Stimulated activated memory B cell treated with anti-CD40 and anti-IgM and Interleukin-4, amounts not matched to agents 10 μg/mL and 1 μg/mL and 100 μg/mL, for 72 hours (primary cell): ENCODE results near the gene BGN.

ENCODE experiments used
- ATAC-seq: fragments of 150-1000 bp; cut with Tn5 transposase; 2 replicates; pipeline ENCODE4 v1.10.0; 2021
- H3K27ac Mint-ChIP-seq: one replicate; pipeline ENCODE4 v1.8.0; 2022; ENCODE audit warnings: mild to moderate bottlenecking, mixed read lengths
- H3K27me3 Mint-ChIP-seq: one replicate; pipeline ENCODE4 v1.8.0; 2022; ENCODE audit warnings: mixed read lengths
- H3K36me3 Mint-ChIP-seq: one replicate; pipeline ENCODE4 v1.8.0; 2022; ENCODE audit warnings: mixed read lengths
- H3K4me1 Mint-ChIP-seq: one replicate; pipeline ENCODE4 v1.8.0; 2022; ENCODE audit warnings: mixed read lengths
- H3K4me3 Mint-ChIP-seq: one replicate; pipeline ENCODE4 v1.8.0; 2022; ENCODE audit warnings: mild to moderate bottlenecking, moderate library complexity, mixed read lengths
- H3K9me3 Mint-ChIP-seq: one replicate; pipeline ENCODE4 v1.8.0; 2022; ENCODE audit warnings: mixed read lengths

The BGN gene

GRCh38 chrX:153494541-153495361 lies at the start of gene BGN:
Gene BGN (plus strand): TSS chrX:153494980. CDS start chrX:153504632, 9,652 bp downstream.
- H3K27me3 Mint-ChIP-seq = peaks cover 26% of the 10 kb centered on the region
- H3K9me3 Mint-ChIP-seq = no peaks in the 10 kb centered on the region
- H3K27ac Mint-ChIP-seq = no peak within 1 kb of the TSS
- H3K36me3 Mint-ChIP-seq = no peaks in the 10 kb centered on the region
- ATAC-seq = no peak
- no peak within 1 kb of the TSS for H3K4me3 Mint-ChIP-seq
- peaks cover 5% of the 10 kb centered on the region for H3K4me1 Mint-ChIP-seq

- Mint-ChIP-seq H3K4me3 (no peak overlapping the region), H3K27me3 (no peaks in the 10 kb centered on the region)
- no peak for ATAC-seq
These were observed 49.5 kb upstream of the BGN start for GRCh38 chrX:153445106-153445855.

GRCh38 chrX:153445856-153446635 lies 48.7 kb upstream of the BGN start, which contains the start of gene TREX2:
Gene TREX2 (minus strand): TSS chrX:153446056. CDS start chrX:153445430, 626 bp downstream.
- ATAC-seq = no peak
- Mint-ChIP-seq H3K27me3 (no peaks in the 10 kb centered on the region), H3K9me3 (no peaks in the 10 kb centered on the region), H3K27ac (no peak within 1 kb of the TSS), H3K36me3 (peaks cover 6% of the 10 kb centered on the region), H3K4me3 (no peak within 1 kb of the TSS), H3K4me1 (no peaks in the 10 kb centered on the region)

More at GRCh38 chrX:153445106-153445855, 49.5 kb upstream of the BGN start:
- H3K36me3 Mint-ChIP-seq = peaks cover 6% of the 10 kb centered on the region
- no peaks in the 10 kb centered on the region for H3K9me3 Mint-ChIP-seq
- no peaks in the 10 kb centered on the region for H3K4me1 Mint-ChIP-seq
- no peak overlapping the region for H3K27ac Mint-ChIP-seq

- Mint-ChIP-seq H3K27ac (no peak overlapping the region), H3K4me3 (no peak overlapping the region), H3K9me3 (no peaks in the 10 kb centered on the region), H3K36me3 (peaks cover 6% of the 10 kb centered on the region), H3K27me3 (no peaks in the 10 kb centered on the region), H3K4me1 (no peaks in the 10 kb centered on the region)
- no peak for ATAC-seq
These were observed 48.2 kb upstream of the BGN start for GRCh38 chrX:153446636-153446936.

GRCh38 chrX:153446950-153447580 lies 47.7 kb upstream of the BGN start:
- no peak overlapping the region for H3K27ac Mint-ChIP-seq
- ATAC-seq = no peak
- peaks cover 6% of the 10 kb centered on the region for H3K36me3 Mint-ChIP-seq
- no peaks in the 10 kb centered on the region for H3K27me3 Mint-ChIP-seq
- H3K9me3 Mint-ChIP-seq = no peaks in the 10 kb centered on the region
- H3K4me1 Mint-ChIP-seq = no peaks in the 10 kb centered on the region
- H3K4me3 Mint-ChIP-seq = no peak overlapping the region

GRCh38 chrX:153447581-153447960 lies 47.2 kb upstream of the BGN start:
- H3K4me1 Mint-ChIP-seq = no peaks in the 10 kb centered on the region
- H3K27ac Mint-ChIP-seq = no peak overlapping the region
- no peak overlapping the region for H3K4me3 Mint-ChIP-seq
- no peaks in the 10 kb centered on the region for H3K27me3 Mint-ChIP-seq
- peaks cover 6% of the 10 kb centered on the region for H3K36me3 Mint-ChIP-seq
- no peak for ATAC-seq
- no peaks in the 10 kb centered on the region for H3K9me3 Mint-ChIP-seq

- H3K36me3 Mint-ChIP-seq = peaks cover 6% of the 10 kb centered on the region
- no peaks in the 10 kb centered on the region for H3K4me1 Mint-ChIP-seq
- no peaks in the 10 kb centered on the region for H3K9me3 Mint-ChIP-seq
- no peak for ATAC-seq
- no peak overlapping the region for H3K27ac Mint-ChIP-seq
- H3K4me3 Mint-ChIP-seq = no peak overlapping the region
- H3K27me3 Mint-ChIP-seq = no peaks in the 10 kb centered on the region
These were observed 46.0 kb upstream of the BGN start for GRCh38 chrX:153448556-153449367.

GRCh38 chrX:153449368-153450113 lies 45.2 kb upstream of the BGN start:
- Mint-ChIP-seq H3K27ac (no peak overlapping the region), H3K4me1 (no peaks in the 10 kb centered on the region), H3K4me3 (no peak overlapping the region), H3K36me3 (peaks cover 6% of the 10 kb centered on the region), H3K9me3 (no peaks in the 10 kb centered on the region), H3K27me3 (no peaks in the 10 kb centered on the region)
- no peak for ATAC-seq

GRCh38 chrX:153450114-153450948 lies 44.4 kb upstream of the BGN start:
- no peak for ATAC-seq
- Mint-ChIP-seq H3K4me1 (no peaks in the 10 kb centered on the region), H3K4me3 (no peak overlapping the region), H3K36me3 (peaks cover 6% of the 10 kb centered on the region), H3K27me3 (no peaks in the 10 kb centered on the region), H3K9me3 (no peaks in the 10 kb centered on the region), H3K27ac (no peak overlapping the region)

GRCh38 chrX:153450949-153451277 lies 43.9 kb upstream of the BGN start:
- ATAC-seq = no peak
- H3K27ac Mint-ChIP-seq = no peak overlapping the region
- no peaks in the 10 kb centered on the region for H3K27me3 Mint-ChIP-seq
- H3K4me1 Mint-ChIP-seq = no peaks in the 10 kb centered on the region
- H3K36me3 Mint-ChIP-seq = peaks cover 7% of the 10 kb centered on the region
- no peak overlapping the region for H3K4me3 Mint-ChIP-seq
- H3K9me3 Mint-ChIP-seq = no peaks in the 10 kb centered on the region

- peaks cover 16% of the 10 kb centered on the region for H3K36me3 Mint-ChIP-seq
- H3K27ac Mint-ChIP-seq = no peak overlapping the region
- no peaks in the 10 kb centered on the region for H3K4me1 Mint-ChIP-seq
- H3K27me3 Mint-ChIP-seq = no peaks in the 10 kb centered on the region
- no peaks in the 10 kb centered on the region for H3K9me3 Mint-ChIP-seq
- no peak overlapping the region for H3K4me3 Mint-ChIP-seq
- no peak for ATAC-seq
These were observed 39.8 kb upstream of the BGN start for GRCh38 chrX:153454901-153455550.

GRCh38 chrX:153455571-153455970 lies 39.2 kb upstream of the BGN start:
- H3K4me1 Mint-ChIP-seq = no peaks in the 10 kb centered on the region
- H3K9me3 Mint-ChIP-seq = no peaks in the 10 kb centered on the region
- peaks cover 16% of the 10 kb centered on the region for H3K36me3 Mint-ChIP-seq
- H3K27ac Mint-ChIP-seq = no peak overlapping the region
- no peaks in the 10 kb centered on the region for H3K27me3 Mint-ChIP-seq
- ATAC-seq = no peak
- no peak overlapping the region for H3K4me3 Mint-ChIP-seq

- H3K4me1 Mint-ChIP-seq = peaks cover 5% of the 10 kb centered on the region
- peaks cover 16% of the 10 kb centered on the region for H3K36me3 Mint-ChIP-seq
- ATAC-seq = no peak
- no peak overlapping the region for H3K4me3 Mint-ChIP-seq
- H3K27ac Mint-ChIP-seq = no peak overlapping the region
- H3K27me3 Mint-ChIP-seq = no peaks in the 10 kb centered on the region
- no peaks in the 10 kb centered on the region for H3K9me3 Mint-ChIP-seq
These were observed 38.6 kb upstream of the BGN start for GRCh38 chrX:153456161-153456560.
